Mesothelial cell of epicardium (in vitro differentiated cells): ENCODE results near the gene HOXD3. TPM values are rescaled to one million over a fixed set of nuclear protein-coding genes. Genes with fewer than 3 reads are reported as not detected.

Source experiments
- DNase-seq, 2 experiments: peaks; one replicate each; pipeline ENCODE4 v3.0.0; 2021; ENCODE audit warnings: low spot score in 2 of 2; ENCODE audit not compliant: unreplicated experiment in 2 of 2
- H3K27ac Mint-ChIP-seq: 2 replicates; pipeline ENCODE4 v1.8.0; 2021; ENCODE audit warnings: mixed read lengths
- H3K27me3 Mint-ChIP-seq: 2 replicates; pipeline ENCODE4 v1.8.0; 2021; ENCODE audit warnings: low read depth, mixed read lengths
- H3K36me3 Mint-ChIP-seq: 2 replicates; pipeline ENCODE4 v1.8.0; 2021; ENCODE audit warnings: mixed read lengths
- H3K4me1 Mint-ChIP-seq: 2 replicates; pipeline ENCODE4 v1.8.0; 2021; ENCODE audit warnings: mixed read lengths
- H3K4me3 Mint-ChIP-seq: 2 replicates; pipeline ENCODE4 v1.8.0; 2021; ENCODE audit warnings: mild to moderate bottlenecking, moderate library complexity, mixed read lengths
- H3K9me3 Mint-ChIP-seq: 2 replicates; pipeline ENCODE4 v1.8.0; 2021; ENCODE audit warnings: mixed read lengths
- total RNA-seq: library from RNA; stranded (reverse); gene quantifications from 3 replicates; pipeline ENCODE4 v1.2.1, GENCODE V29; 2021
- TF ChIP-seq, protein P1 (sequence below): fragments of 200-600 bp; sonication (generic); IDR thresholded peaks from one replicate; pipeline ENCODE4 v1.5.0; 2021; ENCODE audit warnings: antibody characterized with exemption; ENCODE audit not compliant: unreplicated experiment

Gene HOXD3
- total RNA-seq, 1 donor from 2014 or later: 1.1 TPM

- Mint-ChIP-seq H3K27ac (no peak overlapping the region), H3K4me1 (peaks cover 12% of the 10 kb centered on the region), H3K9me3 (no peaks in the 10 kb centered on the region), H3K27me3 (peaks cover 99% of the 10 kb centered on the region), H3K4me3 (no peak overlapping the region), H3K36me3 (peaks cover 2% of the 10 kb centered on the region)
- DNase-seq: no peak
- TF ChIP-seq, protein P1, sequence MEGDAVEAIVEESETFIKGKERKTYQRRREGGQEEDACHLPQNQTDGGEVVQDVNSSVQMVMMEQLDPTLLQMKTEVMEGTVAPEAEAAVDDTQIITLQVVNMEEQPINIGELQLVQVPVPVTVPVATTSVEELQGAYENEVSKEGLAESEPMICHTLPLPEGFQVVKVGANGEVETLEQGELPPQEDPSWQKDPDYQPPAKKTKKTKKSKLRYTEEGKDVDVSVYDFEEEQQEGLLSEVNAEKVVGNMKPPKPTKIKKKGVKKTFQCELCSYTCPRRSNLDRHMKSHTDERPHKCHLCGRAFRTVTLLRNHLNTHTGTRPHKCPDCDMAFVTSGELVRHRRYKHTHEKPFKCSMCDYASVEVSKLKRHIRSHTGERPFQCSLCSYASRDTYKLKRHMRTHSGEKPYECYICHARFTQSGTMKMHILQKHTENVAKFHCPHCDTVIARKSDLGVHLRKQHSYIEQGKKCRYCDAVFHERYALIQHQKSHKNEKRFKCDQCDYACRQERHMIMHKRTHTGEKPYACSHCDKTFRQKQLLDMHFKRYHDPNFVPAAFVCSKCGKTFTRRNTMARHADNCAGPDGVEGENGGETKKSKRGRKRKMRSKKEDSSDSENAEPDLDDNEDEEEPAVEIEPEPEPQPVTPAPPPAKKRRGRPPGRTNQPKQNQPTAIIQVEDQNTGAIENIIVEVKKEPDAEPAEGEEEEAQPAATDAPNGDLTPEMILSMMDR: no peak
Observed at GRCh38 chr2:176173567-176174381, 16.7 kb downstream of the HOXD3 start.

- H3K27ac Mint-ChIP-seq: no peak overlapping the region
Observed at GRCh38 chr2:176174382-176174823, 17.3 kb downstream of the HOXD3 start.

DNA sequence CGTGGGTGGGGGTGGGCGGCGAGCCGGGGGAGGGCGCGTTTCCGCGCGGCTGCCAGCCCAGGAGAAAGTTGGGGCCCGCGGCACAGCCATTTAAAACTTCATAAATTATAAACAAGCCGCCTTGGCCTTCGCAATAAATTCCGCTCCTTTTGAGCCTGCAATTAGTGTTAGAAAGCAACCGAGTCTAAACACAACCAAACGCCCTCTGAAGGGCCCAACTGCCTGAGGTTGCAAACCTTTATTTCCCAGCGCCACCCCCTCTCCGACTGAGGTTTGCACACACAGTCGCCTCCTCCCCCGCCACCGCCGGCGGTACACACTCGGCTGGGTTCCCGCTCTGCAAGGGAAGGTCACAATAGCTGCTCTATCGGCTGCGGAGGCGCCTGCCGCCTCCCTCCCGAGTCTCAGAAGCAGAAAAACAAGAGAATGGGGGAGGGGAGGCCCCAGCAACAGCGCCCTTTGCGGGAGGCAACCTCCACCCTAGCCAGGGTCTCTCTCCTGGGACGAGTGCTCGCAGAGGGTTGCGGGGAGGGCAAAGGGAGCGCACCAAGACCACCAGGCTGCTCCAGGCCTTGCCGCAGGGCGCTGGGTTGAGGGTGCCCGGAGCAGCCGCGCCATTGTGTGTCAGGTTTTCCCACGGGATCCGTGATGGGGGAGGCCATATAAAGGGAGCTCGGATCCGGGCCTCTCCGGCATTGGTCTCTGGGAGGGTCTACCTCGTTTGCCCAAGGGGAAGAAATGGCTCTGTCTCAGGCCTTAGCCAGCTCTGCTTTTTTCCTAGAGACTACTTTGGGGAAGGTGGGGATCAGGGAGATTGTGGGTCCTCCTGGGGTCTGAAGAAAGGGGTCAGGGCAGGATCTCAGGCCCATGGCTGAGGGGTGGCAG is 18.0 kb downstream of the HOXD3 start:
- H3K4me3 Mint-ChIP-seq: peak overlapping the region; percentile 30
- DNase-seq: no peak
- no peak overlapping the region for H3K27ac Mint-ChIP-seq
- peaks cover 100% of the 10 kb centered on the region for H3K27me3 Mint-ChIP-seq
- peaks cover 2% of the 10 kb centered on the region for H3K36me3 Mint-ChIP-seq
- TF ChIP-seq, protein P1: no peak
- peaks cover 12% of the 10 kb centered on the region for H3K4me1 Mint-ChIP-seq
- H3K9me3 Mint-ChIP-seq: no peaks in the 10 kb centered on the region

More at GRCh38 chr2:176174382-176174823, 17.3 kb downstream of the HOXD3 start:
- H3K4me1 Mint-ChIP-seq: peaks cover 12% of the 10 kb centered on the region
- TF ChIP-seq, protein P1: no peak
- no peaks in the 10 kb centered on the region for H3K9me3 Mint-ChIP-seq
- H3K4me3 Mint-ChIP-seq: no peak overlapping the region
- DNase-seq: no peak
- peaks cover 2% of the 10 kb centered on the region for H3K36me3 Mint-ChIP-seq
- H3K27me3 Mint-ChIP-seq: peaks cover 100% of the 10 kb centered on the region

GRCh38 chr2:176175709-176176607 is 18.9 kb downstream of the HOXD3 start:
- Mint-ChIP-seq H3K9me3 (no peaks in the 10 kb centered on the region), H3K4me1 (peaks cover 12% of the 10 kb centered on the region), H3K27me3 (peaks cover 100% of the 10 kb centered on the region), H3K27ac (no peak overlapping the region), H3K4me3 (no peak overlapping the region), H3K36me3 (peaks cover 2% of the 10 kb centered on the region)
- TF ChIP-seq, protein P1: no peak
- DNase-seq: no peak

DNA sequence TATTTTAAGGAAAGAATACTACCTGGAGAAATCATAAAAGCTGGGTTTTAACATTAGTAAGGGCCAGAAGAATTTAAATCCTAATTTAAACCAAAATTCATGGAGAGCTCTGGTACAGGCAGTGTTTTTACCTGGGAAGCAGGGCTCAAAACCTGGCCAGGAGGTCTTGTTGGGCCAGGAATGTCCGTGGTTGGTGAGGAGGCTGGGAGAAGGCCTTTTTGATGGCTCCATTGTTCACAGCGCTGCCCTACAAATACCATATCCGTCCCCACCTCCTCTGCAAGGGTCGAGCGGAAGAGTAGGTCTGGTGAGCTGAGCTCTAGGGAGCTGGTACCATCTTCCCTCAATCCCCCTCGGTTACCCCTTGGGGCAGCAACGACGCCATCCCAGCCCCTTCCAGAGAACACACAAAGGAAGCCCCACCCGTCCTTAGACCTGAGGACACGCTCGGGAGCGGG is 20.5 kb downstream of the HOXD3 start:
- Mint-ChIP-seq H3K4me1 (peaks cover 10% of the 10 kb centered on the region), H3K9me3 (no peaks in the 10 kb centered on the region), H3K4me3 (peak overlapping the region; percentile 63), H3K27me3 (peaks cover 100% of the 10 kb centered on the region), H3K36me3 (peaks cover 2% of the 10 kb centered on the region), H3K27ac (no peak overlapping the region)
- TF ChIP-seq, protein P1: no peak
- DNase-seq: no peak
